Ishikawa (cell line): Measurements from ENCODE around the gene DNTTIP2.

Source experiments
- CREB1 ChIP-seq: IDR thresholded peaks from 2 replicates; pipeline ENCODE4 v1.6.1; 2012; ENCODE audit warnings: low read depth
- EP300 ChIP-seq: IDR thresholded peaks from 2 replicates; pipeline ENCODE4 v1.6.1; 2012; ENCODE audit warnings: borderline replicate concordance
- FOXM1 ChIP-seq: IDR thresholded peaks from 2 replicates; pipeline ENCODE4 v1.6.1; 2012; ENCODE audit warnings: low read depth, borderline replicate concordance
- RAD21 ChIP-seq: IDR thresholded peaks from 2 replicates; pipeline ENCODE4 v1.6.1; 2012; ENCODE audit warnings: low read depth
- TAF1 ChIP-seq: IDR thresholded peaks from 2 replicates; pipeline ENCODE4 v1.6.1; 2012; ENCODE audit warnings: low read depth, mild to moderate bottlenecking
- TCF12 ChIP-seq: IDR thresholded peaks from 2 replicates; pipeline ENCODE4 v1.6.1; 2012; ENCODE audit warnings: low read depth
- YY1 ChIP-seq: IDR thresholded peaks from 2 replicates; pipeline ENCODE4 v1.6.1; 2012; ENCODE audit warnings: low read depth
- ZBTB7A ChIP-seq: IDR thresholded peaks from 2 replicates; pipeline ENCODE4 v1.6.1; 2012; ENCODE audit warnings: low read depth
- TF ChIP-seq, protein P1 (sequence below): IDR thresholded peaks from 2 replicates; pipeline ENCODE4 v1.6.1; 2012
- TF ChIP-seq, protein P2 (sequence below): IDR thresholded peaks from 2 replicates; pipeline ENCODE4 v1.6.1; 2012; ENCODE audit warnings: low read depth, mild to moderate bottlenecking

DNA sequence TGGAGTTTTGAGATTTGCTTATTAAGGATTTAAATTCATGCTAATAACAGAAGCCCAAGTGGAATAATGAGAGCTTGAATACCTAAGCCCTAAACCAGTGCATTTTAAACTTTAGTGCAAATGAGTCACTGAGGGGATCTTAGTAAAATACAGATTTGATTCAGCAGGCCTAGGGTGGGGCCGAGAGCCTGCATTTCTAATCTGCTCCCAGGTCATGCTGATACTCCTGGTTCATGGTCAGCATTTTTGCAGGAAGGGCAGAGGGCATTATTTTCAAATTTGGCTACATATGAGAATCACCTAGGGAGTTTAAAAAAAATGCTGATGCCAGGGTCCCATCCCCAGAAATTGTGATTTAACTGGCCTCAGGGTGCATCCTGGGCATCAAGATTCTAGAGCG is 39.3 kb downstream of the DNTTIP2 start:
- no peak for TF ChIP-seq ZBTB7A
- no peak for TF ChIP-seq YY1
- TF ChIP-seq RAD21, result no peak
- TF ChIP-seq, protein P1, sequence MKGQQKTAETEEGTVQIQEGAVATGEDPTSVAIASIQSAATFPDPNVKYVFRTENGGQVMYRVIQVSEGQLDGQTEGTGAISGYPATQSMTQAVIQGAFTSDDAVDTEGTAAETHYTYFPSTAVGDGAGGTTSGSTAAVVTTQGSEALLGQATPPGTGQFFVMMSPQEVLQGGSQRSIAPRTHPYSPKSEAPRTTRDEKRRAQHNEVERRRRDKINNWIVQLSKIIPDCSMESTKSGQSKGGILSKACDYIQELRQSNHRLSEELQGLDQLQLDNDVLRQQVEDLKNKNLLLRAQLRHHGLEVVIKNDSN, result no peak
- TF ChIP-seq FOXM1, result no peak
- no peak for TF ChIP-seq TCF12
- no peak for TF ChIP-seq CREB1
- no peak for TF ChIP-seq EP300
- TF ChIP-seq TAF1, result no peak
- TF ChIP-seq, protein P2, sequence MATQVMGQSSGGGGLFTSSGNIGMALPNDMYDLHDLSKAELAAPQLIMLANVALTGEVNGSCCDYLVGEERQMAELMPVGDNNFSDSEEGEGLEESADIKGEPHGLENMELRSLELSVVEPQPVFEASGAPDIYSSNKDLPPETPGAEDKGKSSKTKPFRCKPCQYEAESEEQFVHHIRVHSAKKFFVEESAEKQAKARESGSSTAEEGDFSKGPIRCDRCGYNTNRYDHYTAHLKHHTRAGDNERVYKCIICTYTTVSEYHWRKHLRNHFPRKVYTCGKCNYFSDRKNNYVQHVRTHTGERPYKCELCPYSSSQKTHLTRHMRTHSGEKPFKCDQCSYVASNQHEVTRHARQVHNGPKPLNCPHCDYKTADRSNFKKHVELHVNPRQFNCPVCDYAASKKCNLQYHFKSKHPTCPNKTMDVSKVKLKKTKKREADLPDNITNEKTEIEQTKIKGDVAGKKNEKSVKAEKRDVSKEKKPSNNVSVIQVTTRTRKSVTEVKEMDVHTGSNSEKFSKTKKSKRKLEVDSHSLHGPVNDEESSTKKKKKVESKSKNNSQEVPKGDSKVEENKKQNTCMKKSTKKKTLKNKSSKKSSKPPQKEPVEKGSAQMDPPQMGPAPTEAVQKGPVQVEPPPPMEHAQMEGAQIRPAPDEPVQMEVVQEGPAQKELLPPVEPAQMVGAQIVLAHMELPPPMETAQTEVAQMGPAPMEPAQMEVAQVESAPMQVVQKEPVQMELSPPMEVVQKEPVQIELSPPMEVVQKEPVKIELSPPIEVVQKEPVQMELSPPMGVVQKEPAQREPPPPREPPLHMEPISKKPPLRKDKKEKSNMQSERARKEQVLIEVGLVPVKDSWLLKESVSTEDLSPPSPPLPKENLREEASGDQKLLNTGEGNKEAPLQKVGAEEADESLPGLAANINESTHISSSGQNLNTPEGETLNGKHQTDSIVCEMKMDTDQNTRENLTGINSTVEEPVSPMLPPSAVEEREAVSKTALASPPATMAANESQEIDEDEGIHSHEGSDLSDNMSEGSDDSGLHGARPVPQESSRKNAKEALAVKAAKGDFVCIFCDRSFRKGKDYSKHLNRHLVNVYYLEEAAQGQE, result no peak
